HEK293T (cell line): Measurements from ENCODE around the gene ANXA6.

ENCODE experiments used
- BHLHE40 ChIP-seq: fragments of 450-650 bp; IDR thresholded peaks from 2 replicates; pipeline ENCODE4 v1.6.1; 2016; ENCODE audit warnings: mild to moderate bottlenecking, moderate library complexity, borderline replicate concordance
- FOXA1 ChIP-seq: fragments of 450-650 bp; IDR thresholded peaks from 2 replicates; pipeline ENCODE4 v1.6.1; 2016; ENCODE audit warnings: mild to moderate bottlenecking
- FOXM1 ChIP-seq: fragments of 450-650 bp; IDR thresholded peaks from 2 replicates; pipeline ENCODE4 v1.6.1; 2017; ENCODE audit warnings: mild to moderate bottlenecking, borderline replicate concordance
- HDGF ChIP-seq: fragments of 450-650 bp; IDR thresholded peaks from 2 replicates; pipeline ENCODE4 v1.6.1; 2017; ENCODE audit warnings: antibody characterized with exemption, borderline replicate concordance
- NFRKB ChIP-seq: fragments of 450-650 bp; IDR thresholded peaks from 2 replicates; pipeline ENCODE4 v1.6.1; 2016; ENCODE audit warnings: mild to moderate bottlenecking, moderate library complexity
- SP1 ChIP-seq: fragments of 450-650 bp; IDR thresholded peaks from 2 replicates; pipeline ENCODE4 v1.6.1; 2017
- SUZ12 ChIP-seq: fragments of 450-650 bp; IDR thresholded peaks from 2 replicates; pipeline ENCODE4 v1.6.1; 2016; ENCODE audit warnings: mild to moderate bottlenecking
- ZNF384 ChIP-seq: fragments of 450-650 bp; IDR thresholded peaks from 2 replicates; pipeline ENCODE4 v1.6.1; 2016

DNA sequence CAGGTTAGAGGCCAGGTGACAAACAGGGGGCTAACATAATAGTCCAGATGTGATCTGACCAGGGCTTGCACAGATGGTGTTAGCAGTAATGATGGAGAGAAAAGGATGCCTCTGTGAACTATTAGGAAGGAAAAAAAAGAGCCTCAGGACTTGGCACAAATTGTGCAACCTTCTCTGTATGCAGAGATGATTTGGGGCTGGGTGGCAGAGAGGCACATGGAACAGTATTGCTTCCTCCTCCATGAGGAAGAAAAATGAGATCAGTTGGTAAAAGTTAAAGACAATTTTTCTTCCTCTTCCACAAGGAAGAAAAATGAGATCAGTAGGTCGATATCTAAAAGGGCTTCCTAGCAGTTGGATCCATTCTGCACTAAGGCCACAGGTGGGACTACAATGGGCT is 13.9 kb upstream of the ANXA6 start:
- TF ChIP-seq BHLHE40 (no peak), NFRKB (no peak), SP1 (no peak), SUZ12 (no peak), ZNF384 (no peak), FOXM1 (no peak), HDGF (no peak), FOXA1 (no peak)
